ENCODE data around the gene EXOC4.
A peak's percentile ranks its signal among the peaks of the same experiment; 100 is the strongest.

EXOC4 gene

DNA sequence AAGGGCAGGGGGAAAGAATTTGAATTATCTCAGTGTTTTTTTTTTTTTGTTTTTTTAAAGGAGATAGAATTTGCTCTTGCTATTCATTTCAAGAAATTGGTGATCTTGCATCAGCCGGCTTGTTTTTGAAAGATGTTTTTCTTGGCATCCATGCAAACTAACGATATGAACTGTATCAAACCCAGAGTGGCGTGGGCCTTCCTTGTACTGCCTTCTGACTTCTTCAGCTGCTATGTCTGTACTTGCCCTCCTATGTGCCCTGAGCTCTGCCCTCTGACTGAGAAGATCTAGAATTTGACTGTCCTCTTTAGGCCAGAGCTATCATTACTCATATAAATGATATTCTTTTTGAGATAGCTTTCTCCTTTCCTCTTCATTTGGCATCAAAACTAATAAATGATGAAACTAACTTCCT is 183.1 kb downstream of the EXOC4 start:
- no peaks in the 10 kb centered on the region for H3K27me3 Mint-ChIP-seq
- DNase-seq = no peak

DNA sequence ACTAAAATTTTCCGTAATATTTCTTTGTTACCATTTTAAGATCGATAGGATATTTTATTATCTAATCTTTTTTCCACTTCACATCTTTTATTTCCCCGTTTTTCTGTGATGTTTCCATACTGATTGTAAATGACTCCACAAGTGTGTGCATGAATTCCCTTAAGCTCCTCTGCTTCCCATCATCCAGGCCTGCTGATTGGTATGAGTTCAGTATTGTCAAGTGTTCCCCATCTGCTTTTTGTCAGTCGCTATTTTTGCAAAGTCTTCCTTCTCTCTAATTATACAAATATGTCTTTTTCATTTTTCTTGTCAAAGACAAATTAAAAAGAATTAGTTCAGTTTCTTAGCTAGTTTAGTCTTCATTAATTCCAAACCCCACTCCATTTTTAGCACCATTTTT is 184.7 kb downstream of the EXOC4 start:
- Mint-ChIP-seq H3K27me3 (no peaks in the 10 kb centered on the region), H3K9me3 (peaks cover under 1 to 13% of the 10 kb centered on the region in 2 donors), H3K4me3 (no peak overlapping the region), H3K4me1 (peaks cover 11% of the 10 kb centered on the region), H3K27ac (no peak overlapping the region)
- ATAC-seq = no peak
- no peak for DNase-seq

More for the DNA sequence above, 183.1 kb downstream of the EXOC4 start:
- H3K4me1 Mint-ChIP-seq = peaks cover 11% of the 10 kb centered on the region
- peak overlapping the region in 1 of 2 donors; percentile 64 for H3K27ac Mint-ChIP-seq
- peaks cover 0 to 10% of the 10 kb centered on the region in 2 donors for H3K9me3 Mint-ChIP-seq
- ATAC-seq = no peak
- H3K4me3 Mint-ChIP-seq = no peak overlapping the region

DNA sequence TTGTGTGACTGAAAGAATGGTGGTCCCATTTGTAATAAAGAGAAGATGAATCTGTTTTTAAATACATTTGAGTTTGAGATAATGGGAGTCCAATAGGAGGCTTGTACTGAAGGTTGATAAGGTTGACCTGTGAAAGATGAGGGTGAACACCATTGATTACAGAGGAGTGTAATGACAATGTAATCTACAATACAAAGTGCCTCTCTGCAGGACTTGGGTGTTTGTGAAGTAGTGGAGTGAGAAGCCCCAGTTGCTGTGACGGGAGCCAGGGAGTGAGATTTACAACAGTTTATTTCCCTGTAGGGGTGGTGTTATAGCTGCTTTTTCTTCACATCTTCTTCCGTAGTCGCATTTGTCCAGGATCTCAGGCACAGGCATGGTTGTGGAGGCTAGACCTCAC is 189.9 kb downstream of the EXOC4 start:
- Mint-ChIP-seq H3K9me3 (peaks cover 4 to 12% of the 10 kb centered on the region in 2 donors), H3K27me3 (no peaks in the 10 kb centered on the region), H3K4me3 (no peak overlapping the region), H3K4me1 (no peaks in the 10 kb centered on the region), H3K27ac (no peak overlapping the region)
- ATAC-seq (no peak), DNase-seq (no peak)

DNA sequence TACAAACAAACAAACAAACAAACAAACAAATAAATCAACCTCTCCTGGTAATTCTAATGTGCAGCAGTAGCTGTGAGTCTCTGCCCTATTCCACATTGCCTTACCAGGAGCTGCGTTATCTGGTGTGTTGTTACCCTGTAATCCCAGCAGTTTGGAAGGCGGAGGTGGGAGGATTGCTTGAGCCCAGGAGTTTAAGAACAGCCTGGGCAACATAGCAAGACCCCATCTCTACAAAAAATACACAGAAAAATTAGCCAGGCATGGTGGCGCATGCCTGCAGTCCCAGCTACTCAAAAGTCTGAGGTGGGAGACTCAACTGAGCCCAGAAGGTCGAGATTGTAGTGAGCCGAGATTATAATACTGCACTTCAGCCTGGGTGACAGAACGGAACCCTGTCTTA is 192.7 kb downstream of the EXOC4 start:
- no peak overlapping the region for H3K4me3 Mint-ChIP-seq
- no peak for ATAC-seq
- no peaks in the 10 kb centered on the region for H3K27me3 Mint-ChIP-seq
- DNase-seq = no peak
- H3K27ac Mint-ChIP-seq = no peak overlapping the region
- H3K4me1 Mint-ChIP-seq = peaks cover 4% of the 10 kb centered on the region
- H3K9me3 Mint-ChIP-seq = peaks cover 4 to 6% of the 10 kb centered on the region in 2 donors

DNA sequence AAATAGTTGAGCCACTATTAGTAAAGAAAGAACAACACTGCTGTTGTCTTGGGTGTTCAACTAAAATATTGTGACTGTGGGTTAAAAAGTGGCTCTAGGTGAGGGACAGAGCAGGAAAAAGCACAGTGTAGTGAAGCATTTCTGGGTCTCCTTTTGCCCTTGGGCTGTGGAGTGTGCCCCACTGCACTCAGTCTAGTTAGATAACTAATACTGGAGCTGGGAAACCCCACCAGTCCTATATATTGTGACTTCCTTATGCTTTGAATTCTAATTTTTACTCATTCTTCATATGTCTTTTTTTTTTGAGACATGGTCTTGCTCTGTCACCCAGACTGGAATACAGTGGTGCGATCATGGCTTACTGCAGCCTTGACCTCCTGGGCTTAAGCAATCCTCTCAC is 195.1 kb downstream of the EXOC4 start:
- DNase-seq (no peak), ATAC-seq (no peak)
- peaks cover 11% of the 10 kb centered on the region for H3K4me1 Mint-ChIP-seq
- no peak overlapping the region for H3K27ac Mint-ChIP-seq
- no peak overlapping the region for H3K4me3 Mint-ChIP-seq
- no peaks in the 10 kb centered on the region for H3K27me3 Mint-ChIP-seq
- no peaks in the 10 kb centered on the region for H3K9me3 Mint-ChIP-seq

DNA sequence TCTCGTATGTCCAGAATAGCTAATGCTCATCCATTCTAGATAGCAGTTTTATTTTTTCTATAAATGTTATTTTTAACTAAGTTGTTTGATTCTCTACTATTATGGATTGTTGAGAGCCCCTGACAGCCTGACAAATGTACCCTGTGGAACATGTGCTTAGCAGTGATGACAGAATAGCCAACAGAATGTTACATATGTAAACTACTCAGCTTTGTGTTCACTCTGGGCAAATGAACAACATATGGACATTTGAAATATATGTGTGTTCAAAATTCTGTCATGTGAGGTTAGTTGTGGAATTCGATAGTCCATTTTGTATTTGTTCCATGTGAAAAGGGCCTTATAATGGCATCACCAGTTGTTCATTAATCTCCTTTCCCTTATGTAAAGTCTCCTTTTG is 199.7 kb downstream of the EXOC4 start:
- Mint-ChIP-seq H3K27ac (no peak overlapping the region), H3K4me1 (peaks cover 11% of the 10 kb centered on the region), H3K9me3 (no peaks in the 10 kb centered on the region), H3K27me3 (no peaks in the 10 kb centered on the region), H3K4me3 (no peak overlapping the region)
- DNase-seq (no peak), ATAC-seq (no peak)

DNA sequence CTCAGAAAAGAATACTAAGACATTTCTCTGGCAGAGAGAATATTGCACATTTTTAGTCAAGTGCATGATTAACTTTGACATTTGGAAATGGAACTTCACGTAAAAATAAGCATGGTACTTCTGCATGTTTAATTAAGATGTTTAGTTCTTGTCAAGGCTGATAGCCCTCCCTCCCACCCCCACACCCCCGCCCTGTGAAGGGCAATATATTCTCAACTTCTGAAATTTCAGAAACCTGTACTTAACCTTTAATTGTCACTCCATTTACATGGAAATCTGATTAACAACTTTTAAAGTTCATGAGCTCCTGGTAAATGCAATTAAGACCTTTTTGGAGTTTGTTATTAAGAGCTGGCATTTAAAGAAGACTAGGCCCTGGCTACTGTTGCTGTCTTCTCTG is 205.8 kb downstream of the EXOC4 start:
- Mint-ChIP-seq H3K4me3 (no peak overlapping the region), H3K4me1 (no peaks in the 10 kb centered on the region), H3K27me3 (no peaks in the 10 kb centered on the region), H3K9me3 (peaks cover 6 to 11% of the 10 kb centered on the region in 2 donors), H3K27ac (no peak overlapping the region)
- no peak for ATAC-seq
- no peak for DNase-seq

DNA sequence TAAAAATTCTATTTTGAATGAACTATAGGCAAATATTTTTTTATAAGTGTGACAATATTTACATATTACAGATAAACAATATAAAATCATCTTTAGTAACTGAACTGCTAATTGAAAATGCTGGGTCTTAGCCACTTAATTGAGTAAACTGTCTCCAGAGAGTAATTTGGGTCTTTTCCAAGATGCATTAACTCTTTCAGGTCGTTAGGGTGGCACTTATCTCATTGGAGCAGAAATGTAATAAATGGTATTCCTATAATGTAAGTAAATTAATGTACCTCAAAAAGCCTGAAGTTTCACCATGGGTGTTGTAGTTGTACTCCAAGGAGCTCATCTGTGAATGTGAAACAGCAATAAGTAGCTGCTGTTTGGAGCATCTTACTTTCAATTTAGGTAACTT is 208.5 kb downstream of the EXOC4 start:
- DNase-seq (no peak), ATAC-seq (no peak)
- H3K4me1 Mint-ChIP-seq = no peaks in the 10 kb centered on the region
- no peaks in the 10 kb centered on the region for H3K27me3 Mint-ChIP-seq
- no peak overlapping the region for H3K4me3 Mint-ChIP-seq
- H3K9me3 Mint-ChIP-seq = peaks cover 29 to 30% of the 10 kb centered on the region in 2 donors
- H3K27ac Mint-ChIP-seq = no peak overlapping the region

DNA sequence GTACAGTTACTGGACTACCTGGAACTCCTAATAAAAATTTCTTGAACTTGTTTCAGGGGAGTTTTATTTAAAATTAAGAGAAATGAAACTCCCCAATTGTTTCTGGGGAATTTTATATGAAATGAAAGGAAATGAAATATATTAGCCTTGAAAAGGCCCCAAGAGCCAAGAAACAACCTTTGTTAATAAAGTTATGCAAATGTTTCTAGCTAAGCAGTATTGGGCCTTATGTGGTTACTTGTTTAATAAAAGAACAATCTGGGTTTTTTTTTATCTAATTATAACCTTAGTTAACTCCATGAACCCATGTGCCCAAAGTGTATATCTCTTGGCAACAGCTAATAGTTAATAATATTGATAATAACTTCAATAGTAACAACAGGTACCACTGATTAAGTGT is 222.8 kb downstream of the EXOC4 start:
- ATAC-seq (no peak), DNase-seq (no peak)
- Mint-ChIP-seq H3K9me3 (peaks cover 4 to 12% of the 10 kb centered on the region in 2 donors), H3K27me3 (no peaks in the 10 kb centered on the region), H3K4me1 (no peaks in the 10 kb centered on the region), H3K4me3 (no peak overlapping the region), H3K27ac (no peak overlapping the region)

DNA sequence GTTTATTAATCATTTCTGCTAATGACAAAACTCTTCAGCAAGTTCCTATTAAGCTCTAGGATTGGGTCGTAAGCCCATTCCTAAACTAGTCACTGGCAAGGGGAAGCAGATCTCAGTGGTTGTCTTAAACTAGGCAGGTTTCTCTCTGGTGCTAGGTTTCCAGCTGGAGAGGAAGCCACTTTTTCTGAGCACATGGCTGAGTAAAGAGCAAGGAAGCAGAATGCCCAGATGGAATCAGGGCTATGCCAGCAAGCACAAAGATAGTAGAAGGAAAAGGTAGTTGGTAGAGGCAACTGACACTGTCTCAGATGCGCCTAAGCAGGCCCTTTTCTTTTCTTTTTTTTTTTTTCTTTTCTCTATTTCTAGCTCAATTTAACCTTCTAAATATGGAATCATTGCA is 224.9 kb downstream of the EXOC4 start:
- Mint-ChIP-seq H3K4me1 (peaks cover 15% of the 10 kb centered on the region), H3K4me3 (no peak overlapping the region), H3K9me3 (peaks cover 0 to under 1% of the 10 kb centered on the region in 2 donors), H3K27me3 (no peaks in the 10 kb centered on the region), H3K27ac (no peak overlapping the region)
- ATAC-seq = no peak
- no peak for DNase-seq

DNA sequence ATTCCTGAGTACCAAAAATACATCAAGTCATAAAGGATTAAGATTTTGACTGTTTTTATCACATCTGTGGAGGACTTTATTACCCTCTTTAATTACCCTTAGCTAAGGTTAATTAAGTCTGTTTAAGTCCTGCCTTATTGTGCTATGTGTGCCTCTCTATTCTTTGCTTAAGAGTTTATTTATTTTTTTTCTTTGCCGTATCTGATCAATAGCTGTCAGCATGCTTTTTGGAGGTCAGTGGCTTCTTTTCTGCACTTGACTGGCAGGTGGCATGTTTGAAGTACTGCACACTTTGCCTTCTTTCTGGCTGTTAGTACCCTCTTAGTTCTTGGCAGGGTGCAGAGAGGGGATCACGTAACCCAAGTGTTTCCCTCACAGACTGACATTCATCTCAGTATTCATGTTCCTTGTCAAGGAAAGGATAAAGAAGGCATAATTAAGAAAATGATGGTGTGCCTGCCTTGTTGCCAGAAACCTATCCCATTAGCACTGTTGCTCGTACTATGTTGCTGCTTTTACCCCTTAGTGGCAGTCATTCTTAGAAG is 225.8 kb downstream of the EXOC4 start:
- no peak for ATAC-seq
- no peak for DNase-seq
- H3K4me3 Mint-ChIP-seq = no peak overlapping the region
- no peaks in the 10 kb centered on the region for H3K9me3 Mint-ChIP-seq
- no peak overlapping the region for H3K27ac Mint-ChIP-seq
- peaks cover 24% of the 10 kb centered on the region for H3K4me1 Mint-ChIP-seq
- no peaks in the 10 kb centered on the region for H3K27me3 Mint-ChIP-seq

DNA sequence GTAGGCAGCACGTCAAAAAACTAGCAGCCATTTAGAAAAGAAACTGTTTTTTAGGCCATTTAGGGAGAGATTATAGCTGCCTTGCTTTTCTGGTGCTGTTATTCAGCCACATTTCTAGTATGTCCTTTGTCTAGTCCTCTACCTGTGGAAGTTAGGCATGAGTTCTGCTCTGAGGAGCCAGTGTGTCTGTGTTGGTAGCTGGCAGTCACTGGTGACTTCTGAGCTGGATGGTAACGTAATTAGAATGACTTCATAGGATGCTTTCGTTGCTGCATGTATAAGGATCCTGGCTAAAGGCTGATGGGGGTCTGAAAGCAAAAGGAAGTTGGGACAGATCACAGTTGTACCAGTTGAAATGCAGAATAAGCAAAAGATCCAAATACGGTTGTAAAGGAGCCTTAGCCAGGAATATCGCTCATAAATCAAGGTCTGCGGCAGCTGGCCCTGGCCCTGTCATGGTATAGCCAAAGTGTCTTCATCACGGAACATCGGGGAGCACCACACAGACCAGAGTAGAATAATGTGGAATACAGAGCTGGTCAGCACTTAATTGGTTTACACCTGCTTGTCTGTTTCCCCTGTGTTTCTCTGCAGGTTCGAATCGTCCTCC is 226.7 kb downstream of the EXOC4 start:
- H3K27me3 Mint-ChIP-seq = no peaks in the 10 kb centered on the region
- H3K4me1 Mint-ChIP-seq = peaks cover 33% of the 10 kb centered on the region
- ATAC-seq (no peak), DNase-seq (no peak)
- no peak overlapping the region for H3K4me3 Mint-ChIP-seq
- H3K27ac Mint-ChIP-seq = no peak overlapping the region
- H3K9me3 Mint-ChIP-seq = no peaks in the 10 kb centered on the region

DNA sequence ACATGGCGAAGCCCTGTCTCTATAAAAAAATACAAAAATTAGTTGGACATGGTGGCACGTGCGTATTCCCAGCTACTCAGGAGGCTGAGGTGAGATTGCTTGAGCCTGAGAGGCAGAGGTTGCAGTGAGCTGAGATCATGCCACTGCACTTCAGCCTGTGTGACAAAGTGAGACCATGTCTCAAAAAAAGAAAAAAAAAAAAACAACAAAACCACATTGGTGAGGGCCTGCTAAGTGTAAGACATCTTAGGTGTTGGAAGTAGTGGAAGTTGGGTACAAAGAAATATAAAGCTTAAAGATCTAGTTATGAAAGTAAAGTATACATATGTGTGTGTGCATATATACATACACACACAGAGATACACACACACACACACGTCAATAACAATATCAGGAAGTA is 228.0 kb downstream of the EXOC4 start:
- no peak for ATAC-seq
- no peak overlapping the region for H3K4me3 Mint-ChIP-seq
- no peak for DNase-seq
- peaks cover 37% of the 10 kb centered on the region for H3K4me1 Mint-ChIP-seq
- peaks cover 0 to 4% of the 10 kb centered on the region in 2 donors for H3K9me3 Mint-ChIP-seq
- H3K27ac Mint-ChIP-seq = no peak overlapping the region
- H3K27me3 Mint-ChIP-seq = no peaks in the 10 kb centered on the region

DNA sequence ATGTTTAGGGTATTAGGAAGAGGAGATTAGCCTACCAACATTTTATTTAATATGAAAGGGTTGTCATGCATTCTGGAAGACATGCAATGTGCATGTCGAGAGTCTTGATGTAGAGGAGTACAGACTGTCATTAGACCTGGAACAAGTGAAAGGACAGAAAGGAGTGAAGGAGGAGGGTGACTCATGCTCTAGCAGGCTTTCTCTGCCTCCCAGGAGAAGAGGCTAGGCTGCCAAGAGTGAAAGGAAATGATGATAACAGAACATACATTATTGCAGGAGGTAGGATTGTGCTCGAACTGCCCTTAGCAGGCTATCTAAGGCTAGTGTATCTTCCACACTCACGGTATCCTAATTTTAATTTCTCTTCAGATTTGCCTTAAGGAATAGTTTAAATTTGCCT is 228.8 kb downstream of the EXOC4 start:
- peaks cover 0 to 4% of the 10 kb centered on the region in 2 donors for H3K9me3 Mint-ChIP-seq
- peak overlapping the region in 1 of 2 donors; percentile 9 for H3K27ac Mint-ChIP-seq
- DNase-seq (no peak), ATAC-seq (no peak)
- H3K27me3 Mint-ChIP-seq = no peaks in the 10 kb centered on the region
- no peak overlapping the region for H3K4me3 Mint-ChIP-seq
- peaks cover 37% of the 10 kb centered on the region for H3K4me1 Mint-ChIP-seq

DNA sequence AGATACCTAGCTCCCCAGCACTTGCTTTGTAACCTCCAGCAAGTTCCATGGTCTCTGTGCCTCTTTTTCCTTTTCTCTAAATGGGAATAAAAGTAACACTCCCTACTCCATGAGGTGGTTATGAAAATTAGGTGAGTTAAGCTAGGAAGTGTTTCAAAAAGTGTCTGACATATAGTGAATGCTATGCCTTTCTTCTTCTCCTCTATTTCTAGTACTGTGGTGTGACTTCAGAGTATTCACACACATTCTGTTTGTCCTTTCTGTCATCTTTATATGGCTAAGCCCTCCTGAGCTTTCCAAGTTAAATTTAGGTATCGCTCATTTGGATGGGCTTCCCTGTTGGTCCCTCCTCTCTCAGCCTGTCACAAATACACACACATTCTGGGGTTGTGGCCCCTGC is 229.7 kb downstream of the EXOC4 start:
- no peak for ATAC-seq
- Mint-ChIP-seq H3K27ac (peak overlapping the region in 1 of 2 donors; percentile 9), H3K9me3 (peaks cover 0 to 4% of the 10 kb centered on the region in 2 donors), H3K4me3 (no peak overlapping the region), H3K4me1 (peaks cover 37% of the 10 kb centered on the region), H3K27me3 (no peaks in the 10 kb centered on the region)
- no peak for DNase-seq

DNA sequence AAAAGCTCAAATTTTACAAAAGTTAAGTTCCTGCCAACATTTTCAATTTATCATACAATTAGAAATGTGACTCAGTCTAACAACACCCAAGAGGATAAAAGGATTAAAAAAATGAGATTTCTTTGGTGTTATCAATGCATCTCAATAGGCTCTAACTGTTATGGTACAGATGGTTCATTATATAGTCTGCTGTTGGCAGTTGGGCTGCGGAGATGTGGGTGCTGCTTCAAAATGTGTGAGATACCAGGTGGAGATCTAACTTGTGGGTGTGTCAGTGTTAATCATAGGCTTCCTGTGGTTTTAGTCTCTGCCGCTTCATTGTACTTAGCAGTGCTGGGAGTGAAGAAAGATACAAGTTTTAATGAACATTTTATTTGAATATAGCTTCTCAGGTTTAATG is 231.2 kb downstream of the EXOC4 start:
- ATAC-seq (peak; percentile 94), DNase-seq (peak in 1 of 2 donors; percentile 16)
- Mint-ChIP-seq H3K27me3 (no peaks in the 10 kb centered on the region), H3K9me3 (peaks cover 0 to 4% of the 10 kb centered on the region in 2 donors), H3K4me1 (peaks cover 37% of the 10 kb centered on the region), H3K27ac (no peak overlapping the region), H3K4me3 (peak overlapping the region; percentile 21 to 55)

DNA sequence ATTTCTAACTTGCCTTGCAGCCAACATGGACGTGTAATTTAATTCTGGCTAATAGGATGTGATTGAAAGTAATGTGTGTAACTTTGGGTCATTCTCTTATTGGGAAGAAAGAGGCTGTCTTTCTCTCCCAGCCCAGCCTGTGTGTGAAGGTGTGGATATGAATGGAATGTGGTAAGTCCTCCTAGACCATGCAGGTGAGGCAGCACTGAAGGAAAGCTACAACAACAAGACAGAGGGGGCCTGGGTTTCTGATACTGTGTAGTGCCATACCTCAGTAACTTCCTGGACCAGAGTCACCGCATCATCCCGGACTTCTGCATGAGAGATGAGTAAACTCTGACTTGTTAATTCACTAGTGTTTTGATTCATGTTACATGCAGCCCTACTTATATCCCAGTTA is 237.0 kb downstream of the EXOC4 start:
- peaks cover 4 to 6% of the 10 kb centered on the region in 2 donors for H3K9me3 Mint-ChIP-seq
- no peaks in the 10 kb centered on the region for H3K27me3 Mint-ChIP-seq
- H3K27ac Mint-ChIP-seq = peak overlapping the region in 1 of 2 donors; percentile 34
- ATAC-seq (no peak), DNase-seq (no peak)
- H3K4me3 Mint-ChIP-seq = no peak overlapping the region
- H3K4me1 Mint-ChIP-seq = peaks cover 15% of the 10 kb centered on the region

Data from stimulated activated naive CD8-positive, alpha-beta T cell treated with anti-CD3 and anti-CD28 coated beads, Interleukin-15, amount 100 ng/mL, for 72 hours (primary cell).